ENCODE data around the gene SUCLG1.

- TF ChIP-seq, protein P1, sequence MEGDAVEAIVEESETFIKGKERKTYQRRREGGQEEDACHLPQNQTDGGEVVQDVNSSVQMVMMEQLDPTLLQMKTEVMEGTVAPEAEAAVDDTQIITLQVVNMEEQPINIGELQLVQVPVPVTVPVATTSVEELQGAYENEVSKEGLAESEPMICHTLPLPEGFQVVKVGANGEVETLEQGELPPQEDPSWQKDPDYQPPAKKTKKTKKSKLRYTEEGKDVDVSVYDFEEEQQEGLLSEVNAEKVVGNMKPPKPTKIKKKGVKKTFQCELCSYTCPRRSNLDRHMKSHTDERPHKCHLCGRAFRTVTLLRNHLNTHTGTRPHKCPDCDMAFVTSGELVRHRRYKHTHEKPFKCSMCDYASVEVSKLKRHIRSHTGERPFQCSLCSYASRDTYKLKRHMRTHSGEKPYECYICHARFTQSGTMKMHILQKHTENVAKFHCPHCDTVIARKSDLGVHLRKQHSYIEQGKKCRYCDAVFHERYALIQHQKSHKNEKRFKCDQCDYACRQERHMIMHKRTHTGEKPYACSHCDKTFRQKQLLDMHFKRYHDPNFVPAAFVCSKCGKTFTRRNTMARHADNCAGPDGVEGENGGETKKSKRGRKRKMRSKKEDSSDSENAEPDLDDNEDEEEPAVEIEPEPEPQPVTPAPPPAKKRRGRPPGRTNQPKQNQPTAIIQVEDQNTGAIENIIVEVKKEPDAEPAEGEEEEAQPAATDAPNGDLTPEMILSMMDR (IDR thresholded peaks at IDR 0.05; ENCODE audit: low read depth, low read length): no peak
- no peak for TF ChIP-seq EZH2phosphoT487 (IDR thresholded peaks at IDR 0.05; ENCODE audit: low read depth)
Measured at GRCh38 chr2:84454581-84454980, 4.5 kb downstream of the SUCLG1 start.
